H1 (cell line): ENCODE data around the gene ZNF836. TPM values are rescaled to one million over a fixed set of nuclear protein-coding genes. Genes with fewer than 3 reads are reported as not detected.

Experiments used
- SIN3A ChIP-seq, 2 experiments: IDR thresholded peaks in 1 of 2; conservative IDR thresholded peaks in 1 of 2; 2 replicates each; pipeline ENCODE4 v1.6.1; 2011 to 2012; ENCODE audit warnings: low read length in 2 of 2, improper control_type of control experiment in 1 of 2, low read depth in 1 of 2, mild to moderate bottlenecking in 1 of 2
- polyA plus RNA-seq, 7 experiments: library from polyadenylated mRNA; depleted of rRNA in 3 of 7; stranded (reverse) in 5 of 7; unstranded in 2 of 7; fragments of >200 nt in 5 of 7; fragments of 200-250 nt in 2 of 7; gene quantifications; 1 replicate in 5 of 7; 2 replicates in 1 of 7; 4 replicates in 1 of 7; pipeline versions ENCODE4 v1.2.1 to v1.2.3, GENCODE V29; 2011 to 2013; ENCODE audit warnings: missing spikeins in 2 of 7, mixed read lengths in 2 of 7
- total RNA-seq: library from RNA; stranded (reverse); fragmentation: NEBNext Ultra II Directional; extraction: Animal tissue kit (Norgen Biotek cat#: 25700); gene quantifications from 2 replicates; pipeline ENCODE4 v1.2.1, GENCODE V29; 2021
- TF ChIP-seq, protein P1 (sequence below): fragments of 300-600 bp; sonication (generic); IDR thresholded peaks from 2 replicates; pipeline ENCODE4 v1.7.1; 2012; ENCODE audit warnings: low read length, moderate library complexity, mild to moderate bottlenecking, inconsistent platforms; ENCODE audit not compliant: insufficient replicate concordance

The ZNF836 gene
- total and polyA plus RNA-seq, 2 of the 8 experiments (the other 6 are each of a cell fraction or from before 2014, with no cell fraction given), result 5.6 to 27.2 TPM

DNA sequence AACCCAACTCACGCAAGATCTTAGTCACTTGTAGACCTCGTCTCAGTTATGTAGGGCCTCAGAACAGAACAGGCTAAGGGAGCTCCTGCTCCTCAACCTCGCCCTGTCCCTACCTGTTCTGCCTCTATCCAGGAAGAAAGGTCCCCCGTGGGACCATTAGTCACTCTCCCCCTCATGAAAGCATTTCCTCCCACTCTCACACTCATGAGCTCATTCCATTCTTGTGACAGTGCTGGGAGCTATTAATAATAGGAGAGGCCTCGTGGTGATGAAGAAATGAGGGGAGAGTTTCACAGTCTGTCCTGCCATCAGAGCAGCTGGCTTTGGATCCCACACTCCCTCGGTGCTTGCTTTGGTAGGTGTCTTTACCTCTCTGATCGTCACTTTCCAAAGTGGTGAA, 28.6 kb upstream of the ZNF836 start (continued):
- TF ChIP-seq, protein P1, sequence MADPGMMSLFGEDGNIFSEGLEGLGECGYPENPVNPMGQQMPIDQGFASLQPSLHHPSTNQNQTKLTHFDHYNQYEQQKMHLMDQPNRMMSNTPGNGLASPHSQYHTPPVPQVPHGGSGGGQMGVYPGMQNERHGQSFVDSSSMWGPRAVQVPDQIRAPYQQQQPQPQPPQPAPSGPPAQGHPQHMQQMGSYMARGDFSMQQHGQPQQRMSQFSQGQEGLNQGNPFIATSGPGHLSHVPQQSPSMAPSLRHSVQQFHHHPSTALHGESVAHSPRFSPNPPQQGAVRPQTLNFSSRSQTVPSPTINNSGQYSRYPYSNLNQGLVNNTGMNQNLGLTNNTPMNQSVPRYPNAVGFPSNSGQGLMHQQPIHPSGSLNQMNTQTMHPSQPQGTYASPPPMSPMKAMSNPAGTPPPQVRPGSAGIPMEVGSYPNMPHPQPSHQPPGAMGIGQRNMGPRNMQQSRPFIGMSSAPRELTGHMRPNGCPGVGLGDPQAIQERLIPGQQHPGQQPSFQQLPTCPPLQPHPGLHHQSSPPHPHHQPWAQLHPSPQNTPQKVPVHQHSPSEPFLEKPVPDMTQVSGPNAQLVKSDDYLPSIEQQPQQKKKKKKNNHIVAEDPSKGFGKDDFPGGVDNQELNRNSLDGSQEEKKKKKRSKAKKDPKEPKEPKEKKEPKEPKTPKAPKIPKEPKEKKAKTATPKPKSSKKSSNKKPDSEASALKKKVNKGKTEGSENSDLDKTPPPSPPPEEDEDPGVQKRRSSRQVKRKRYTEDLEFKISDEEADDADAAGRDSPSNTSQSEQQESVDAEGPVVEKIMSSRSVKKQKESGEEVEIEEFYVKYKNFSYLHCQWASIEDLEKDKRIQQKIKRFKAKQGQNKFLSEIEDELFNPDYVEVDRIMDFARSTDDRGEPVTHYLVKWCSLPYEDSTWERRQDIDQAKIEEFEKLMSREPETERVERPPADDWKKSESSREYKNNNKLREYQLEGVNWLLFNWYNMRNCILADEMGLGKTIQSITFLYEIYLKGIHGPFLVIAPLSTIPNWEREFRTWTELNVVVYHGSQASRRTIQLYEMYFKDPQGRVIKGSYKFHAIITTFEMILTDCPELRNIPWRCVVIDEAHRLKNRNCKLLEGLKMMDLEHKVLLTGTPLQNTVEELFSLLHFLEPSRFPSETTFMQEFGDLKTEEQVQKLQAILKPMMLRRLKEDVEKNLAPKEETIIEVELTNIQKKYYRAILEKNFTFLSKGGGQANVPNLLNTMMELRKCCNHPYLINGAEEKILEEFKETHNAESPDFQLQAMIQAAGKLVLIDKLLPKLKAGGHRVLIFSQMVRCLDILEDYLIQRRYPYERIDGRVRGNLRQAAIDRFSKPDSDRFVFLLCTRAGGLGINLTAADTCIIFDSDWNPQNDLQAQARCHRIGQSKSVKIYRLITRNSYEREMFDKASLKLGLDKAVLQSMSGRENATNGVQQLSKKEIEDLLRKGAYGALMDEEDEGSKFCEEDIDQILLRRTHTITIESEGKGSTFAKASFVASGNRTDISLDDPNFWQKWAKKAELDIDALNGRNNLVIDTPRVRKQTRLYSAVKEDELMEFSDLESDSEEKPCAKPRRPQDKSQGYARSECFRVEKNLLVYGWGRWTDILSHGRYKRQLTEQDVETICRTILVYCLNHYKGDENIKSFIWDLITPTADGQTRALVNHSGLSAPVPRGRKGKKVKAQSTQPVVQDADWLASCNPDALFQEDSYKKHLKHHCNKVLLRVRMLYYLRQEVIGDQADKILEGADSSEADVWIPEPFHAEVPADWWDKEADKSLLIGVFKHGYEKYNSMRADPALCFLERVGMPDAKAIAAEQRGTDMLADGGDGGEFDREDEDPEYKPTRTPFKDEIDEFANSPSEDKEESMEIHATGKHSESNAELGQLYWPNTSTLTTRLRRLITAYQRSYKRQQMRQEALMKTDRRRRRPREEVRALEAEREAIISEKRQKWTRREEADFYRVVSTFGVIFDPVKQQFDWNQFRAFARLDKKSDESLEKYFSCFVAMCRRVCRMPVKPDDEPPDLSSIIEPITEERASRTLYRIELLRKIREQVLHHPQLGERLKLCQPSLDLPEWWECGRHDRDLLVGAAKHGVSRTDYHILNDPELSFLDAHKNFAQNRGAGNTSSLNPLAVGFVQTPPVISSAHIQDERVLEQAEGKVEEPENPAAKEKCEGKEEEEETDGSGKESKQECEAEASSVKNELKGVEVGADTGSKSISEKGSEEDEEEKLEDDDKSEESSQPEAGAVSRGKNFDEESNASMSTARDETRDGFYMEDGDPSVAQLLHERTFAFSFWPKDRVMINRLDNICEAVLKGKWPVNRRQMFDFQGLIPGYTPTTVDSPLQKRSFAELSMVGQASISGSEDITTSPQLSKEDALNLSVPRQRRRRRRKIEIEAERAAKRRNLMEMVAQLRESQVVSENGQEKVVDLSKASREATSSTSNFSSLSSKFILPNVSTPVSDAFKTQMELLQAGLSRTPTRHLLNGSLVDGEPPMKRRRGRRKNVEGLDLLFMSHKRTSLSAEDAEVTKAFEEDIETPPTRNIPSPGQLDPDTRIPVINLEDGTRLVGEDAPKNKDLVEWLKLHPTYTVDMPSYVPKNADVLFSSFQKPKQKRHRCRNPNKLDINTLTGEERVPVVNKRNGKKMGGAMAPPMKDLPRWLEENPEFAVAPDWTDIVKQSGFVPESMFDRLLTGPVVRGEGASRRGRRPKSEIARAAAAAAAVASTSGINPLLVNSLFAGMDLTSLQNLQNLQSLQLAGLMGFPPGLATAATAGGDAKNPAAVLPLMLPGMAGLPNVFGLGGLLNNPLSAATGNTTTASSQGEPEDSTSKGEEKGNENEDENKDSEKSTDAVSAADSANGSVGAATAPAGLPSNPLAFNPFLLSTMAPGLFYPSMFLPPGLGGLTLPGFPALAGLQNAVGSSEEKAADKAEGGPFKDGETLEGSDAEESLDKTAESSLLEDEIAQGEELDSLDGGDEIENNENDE, result no peak
- TF ChIP-seq SIN3A (conservative IDR thresholded peaks at IDR 0.05 in 1 of 2, IDR thresholded peaks at IDR 0.05 in 1 of 2; ENCODE audit: low read depth in 1 of 2, low read length in 2 of 2), result no peak
- TF ChIP-seq, all 59 proteins: peak for 0
